KOPT-K1 (cell line): ENCODE results near the gene MALRD1.
"Not testable (repeated sequence)": the region's sequence is repeated elsewhere in the genome, so short reads cannot be mapped to it uniquely, and the experiment has no call there.

Source experiments
- H3K27ac ChIP-seq: fragments of 200-600 bp; sonication (generic); 2 replicates; pipeline ENCODE4 v1.5.1; 2016; ENCODE audit warnings: antibody characterized with exemption, mild to moderate bottlenecking, low read depth, low read length; ENCODE audit not compliant: poor library complexity, severe bottlenecking
- H3K36me3 ChIP-seq: fragments of 200-600 bp; sonication (generic); 2 replicates; pipeline ENCODE4 v1.5.1; 2017; ENCODE audit warnings: antibody characterized with exemption, mild to moderate bottlenecking, low read length, moderate library complexity; ENCODE audit not compliant: insufficient read depth
- H3K9me3 ChIP-seq: fragments of 200-600 bp; sonication (generic); 2 replicates; pipeline ENCODE4 v1.5.1; 2017; ENCODE audit warnings: antibody characterized with exemption, low read length, mild to moderate bottlenecking; ENCODE audit not compliant: insufficient read depth, poor library complexity, severe bottlenecking

MALRD1 gene

DNA sequence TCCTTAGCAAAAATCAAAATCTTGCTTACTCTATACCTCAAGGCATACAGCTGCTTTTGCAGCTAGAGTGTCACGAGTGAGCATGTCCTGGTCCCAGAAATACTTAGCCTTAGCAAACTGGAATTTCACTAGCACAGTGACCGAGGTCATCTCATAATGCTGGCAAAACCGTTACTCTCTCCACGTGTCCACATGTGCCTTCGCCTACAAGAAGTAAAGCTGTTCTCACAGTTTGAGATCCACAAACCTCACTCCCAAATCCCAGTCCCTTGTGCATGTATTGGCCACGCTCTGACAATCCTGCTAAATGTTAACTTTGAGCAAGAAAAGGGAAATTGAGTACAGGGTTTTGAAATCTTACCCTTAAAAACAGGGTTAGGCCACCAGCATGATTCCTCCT, 656.6 kb downstream of the MALRD1 start:
- Histone ChIP-seq H3K27ac (no peak overlapping the region), H3K9me3 (no peaks in the 10 kb centered on the region), H3K36me3 (no peaks in the 10 kb centered on the region)

GRCh38 chr10:19706904-19707303, 658.3 kb downstream of the MALRD1 start:
- Histone ChIP-seq H3K9me3 (peaks cover 6% of the 10 kb centered on the region), H3K27ac (no peak overlapping the region), H3K36me3 (no peaks in the 10 kb centered on the region)

DNA sequence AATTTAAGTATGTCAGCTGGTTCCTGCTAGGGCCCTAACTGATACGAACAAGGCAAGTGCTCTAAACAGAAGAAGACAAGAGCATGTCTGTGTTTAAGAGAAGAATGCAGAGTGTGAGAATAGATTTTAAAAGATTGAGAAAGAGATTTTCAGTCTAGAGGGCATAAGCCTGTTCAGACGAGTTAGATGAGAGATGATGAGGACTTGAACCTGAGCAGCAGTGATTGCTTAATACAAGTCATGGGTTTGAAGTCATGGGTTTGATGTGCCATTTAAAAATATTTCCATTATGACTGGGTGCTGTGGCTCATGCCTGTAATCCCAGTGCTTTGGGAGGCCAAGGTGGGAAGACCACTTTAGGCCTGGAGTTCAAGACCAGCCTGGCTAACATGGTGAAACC, 658.8 kb downstream of the MALRD1 start:
- Histone ChIP-seq H3K36me3 (no peaks in the 10 kb centered on the region), H3K27ac (no peak overlapping the region), H3K9me3 (peaks cover 9% of the 10 kb centered on the region)

- peaks cover 9% of the 10 kb centered on the region for H3K9me3 ChIP-seq
- H3K27ac ChIP-seq, result no peak overlapping the region
- H3K36me3 ChIP-seq, result no peaks in the 10 kb centered on the region
Measured at GRCh38 chr10:19708031-19708430, 659.4 kb downstream of the MALRD1 start.

- Histone ChIP-seq H3K9me3 (peaks cover 9% of the 10 kb centered on the region), H3K27ac (no peak overlapping the region), H3K36me3 (no peaks in the 10 kb centered on the region)
Measured at GRCh38 chr10:19710600-19710999, 662.0 kb downstream of the MALRD1 start.

GRCh38 chr10:19713159-19713558, 664.6 kb downstream of the MALRD1 start:
- Histone ChIP-seq H3K27ac (no peak overlapping the region), H3K36me3 (no peaks in the 10 kb centered on the region), H3K9me3 (peaks cover 9% of the 10 kb centered on the region)

DNA sequence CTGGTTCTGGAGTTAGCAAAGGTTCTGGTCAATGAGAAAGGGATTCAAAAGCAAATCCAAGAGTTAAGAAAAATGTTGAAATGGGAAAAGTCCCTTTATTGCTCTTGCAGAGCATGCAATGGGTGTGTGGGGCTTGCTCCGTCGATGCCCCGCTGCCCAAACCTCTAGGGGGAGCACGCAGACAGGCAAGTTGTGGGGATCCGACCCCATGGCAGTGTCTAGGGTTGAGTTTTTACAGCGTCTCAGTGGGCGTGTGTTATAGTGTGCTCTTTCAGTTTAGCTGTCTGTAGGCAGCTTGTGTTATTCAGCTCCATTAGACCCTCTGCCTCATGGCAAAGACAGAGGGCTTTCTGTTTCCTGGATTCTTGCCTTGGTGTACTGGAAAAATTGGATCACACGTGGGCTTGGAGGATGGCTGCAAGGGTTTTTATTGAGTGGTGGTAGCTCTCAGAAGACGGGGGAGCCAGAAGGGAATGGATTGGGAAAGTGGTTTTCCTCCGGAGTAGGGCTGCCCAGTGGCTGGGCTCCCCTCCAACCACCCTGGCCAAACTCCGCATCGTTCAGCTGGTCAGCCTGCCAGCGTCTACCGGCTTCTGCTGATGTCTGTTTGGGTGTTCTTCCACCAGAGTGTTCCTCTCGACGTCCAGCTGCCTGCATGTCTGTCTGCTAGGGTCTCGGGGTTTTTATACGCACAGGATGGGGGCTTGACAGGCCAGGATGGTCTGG, 665.4 kb downstream of the MALRD1 start:
- H3K36me3 ChIP-seq, result no peaks in the 10 kb centered on the region
- no peak overlapping the region for H3K27ac ChIP-seq

GRCh38 chr10:19719284-19719683, 670.7 kb downstream of the MALRD1 start:
- H3K36me3 ChIP-seq, result no peaks in the 10 kb centered on the region
- no peaks in the 10 kb centered on the region for H3K9me3 ChIP-seq
- no peak overlapping the region for H3K27ac ChIP-seq

More for the DNA sequence above, 665.4 kb downstream of the MALRD1 start:
- H3K9me3 ChIP-seq, result peaks cover 9% of the 10 kb centered on the region

GRCh38 chr10:19724287-19724686, 675.7 kb downstream of the MALRD1 start:
- Histone ChIP-seq H3K36me3 (no peaks in the 10 kb centered on the region), H3K9me3 (no peaks in the 10 kb centered on the region), H3K27ac (no peak overlapping the region)

- Histone ChIP-seq H3K27ac (no peak overlapping the region), H3K36me3 (no peaks in the 10 kb centered on the region), H3K9me3 (no peaks in the 10 kb centered on the region)
Measured at GRCh38 chr10:19728376-19728775, 679.8 kb downstream of the MALRD1 start.

DNA sequence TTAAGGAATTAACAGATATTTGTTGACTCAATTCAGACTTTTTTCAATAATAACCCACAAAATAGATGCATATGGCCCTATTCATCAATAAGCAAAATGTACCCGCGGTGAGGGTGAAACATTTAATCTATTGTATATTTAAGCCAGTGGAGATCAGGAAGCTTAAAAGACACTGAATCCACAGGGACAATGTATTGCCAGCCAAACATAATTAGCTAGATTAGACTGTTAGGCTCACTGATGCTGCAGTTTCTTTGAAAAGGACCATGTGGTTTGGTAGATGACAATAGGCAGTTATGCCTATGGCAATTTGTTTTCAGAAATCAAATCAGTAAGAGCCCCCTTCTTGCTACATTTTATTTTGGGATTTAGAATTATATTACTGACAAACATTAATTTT, 680.4 kb downstream of the MALRD1 start:
- H3K9me3 ChIP-seq, result no peaks in the 10 kb centered on the region
- H3K27ac ChIP-seq, result no peak overlapping the region
- no peaks in the 10 kb centered on the region for H3K36me3 ChIP-seq

DNA sequence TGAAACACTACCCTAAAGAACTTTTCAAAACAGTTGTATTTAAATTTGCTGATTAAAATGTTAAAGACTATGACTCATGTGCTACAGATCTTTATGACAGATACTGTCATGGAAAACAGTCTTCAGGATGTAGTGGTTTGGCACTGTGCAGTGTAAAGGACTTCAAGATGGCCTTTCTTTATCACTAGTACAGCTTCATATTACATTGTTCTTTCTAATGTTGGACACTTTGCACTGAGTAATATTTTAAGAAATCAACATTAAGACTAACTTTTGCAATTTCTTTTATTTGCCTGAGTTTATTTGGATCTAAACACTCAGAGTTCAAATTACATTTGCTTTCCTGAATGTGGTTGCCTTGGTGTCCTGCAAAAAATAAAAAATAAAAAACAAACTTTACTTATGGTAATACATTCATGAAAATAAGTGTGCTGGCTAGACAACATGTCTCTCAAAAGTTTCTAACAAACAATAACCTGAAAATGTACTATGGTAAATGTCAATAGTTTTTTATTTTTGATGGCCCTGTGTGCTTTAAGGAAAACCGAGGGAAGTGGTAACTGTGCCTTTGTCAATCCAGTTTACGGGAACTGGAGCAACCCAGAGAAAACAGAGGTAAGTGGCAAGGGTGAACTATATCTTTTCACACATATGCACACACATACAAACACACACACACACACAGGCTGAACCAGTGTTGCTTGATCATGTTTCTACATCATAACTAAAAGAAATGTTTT, 681.7 kb downstream of the MALRD1 start:
- no peaks in the 10 kb centered on the region for H3K9me3 ChIP-seq
- H3K27ac ChIP-seq, result no peak overlapping the region
- H3K36me3 ChIP-seq, result no peaks in the 10 kb centered on the region

DNA sequence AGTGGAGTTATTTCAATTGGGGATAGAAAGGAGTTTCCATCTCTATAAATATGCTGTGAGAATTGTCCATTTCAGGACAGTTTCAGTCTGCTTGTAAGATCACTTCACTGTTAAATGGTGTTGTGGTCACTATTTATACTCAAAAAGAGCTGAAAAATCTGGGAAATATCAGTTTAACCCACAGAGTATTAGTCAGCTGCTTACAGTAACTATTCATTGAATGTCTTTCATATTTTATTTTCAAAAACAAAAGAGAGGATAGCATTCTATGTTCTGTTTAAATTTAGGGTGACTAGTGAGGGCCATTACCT, 682.3 kb downstream of the MALRD1 start:
- Histone ChIP-seq H3K36me3 (no peaks in the 10 kb centered on the region), H3K9me3 (no peaks in the 10 kb centered on the region), H3K27ac (no peak overlapping the region)

DNA sequence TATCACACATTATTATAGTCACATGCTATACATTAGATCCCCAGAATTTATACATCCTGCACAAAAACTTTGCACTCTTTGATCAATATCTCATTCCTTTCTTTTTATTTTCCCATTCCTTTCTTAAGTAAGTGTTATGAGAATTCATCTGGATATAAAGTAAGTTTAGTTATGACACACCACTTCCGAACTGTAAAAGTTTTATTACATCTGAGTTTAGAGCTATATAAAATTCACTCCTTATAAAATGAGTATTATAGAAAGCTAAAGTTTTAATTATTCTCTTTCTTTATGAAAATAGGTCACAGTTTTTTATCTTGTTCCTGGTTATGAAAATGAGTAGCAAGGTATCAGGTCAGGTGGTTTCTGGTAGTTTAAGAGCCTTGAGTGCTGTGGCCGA, 683.0 kb downstream of the MALRD1 start:
- Histone ChIP-seq H3K36me3 (no peaks in the 10 kb centered on the region), H3K27ac (no peak overlapping the region), H3K9me3 (no peaks in the 10 kb centered on the region)

GRCh38 chr10:19738440-19738839, 689.8 kb downstream of the MALRD1 start:
- H3K36me3 ChIP-seq, result no peaks in the 10 kb centered on the region
- no peak overlapping the region for H3K27ac ChIP-seq
- H3K9me3 ChIP-seq, result no peaks in the 10 kb centered on the region

DNA sequence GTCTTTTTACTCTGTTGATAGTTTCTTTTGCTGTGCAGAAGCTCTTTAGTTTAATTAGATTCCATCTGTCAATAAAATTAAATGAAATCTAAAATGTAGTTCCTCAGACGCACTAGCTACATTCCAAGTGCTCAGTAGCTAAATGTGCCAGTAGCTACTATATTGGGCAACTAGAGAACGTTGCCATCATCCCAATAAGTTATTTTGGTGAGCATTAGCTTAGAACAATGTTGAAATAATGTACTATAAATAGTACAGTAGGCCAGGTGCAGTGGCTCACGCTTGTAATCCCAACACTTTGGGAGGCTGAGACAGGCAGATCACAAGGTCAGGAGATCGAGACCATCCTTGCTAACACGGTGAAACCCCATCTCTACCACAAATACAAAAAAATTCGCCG, 690.6 kb downstream of the MALRD1 start:
- not testable (repeated sequence) for H3K36me3 ChIP-seq, H3K9me3 ChIP-seq, H3K27ac ChIP-seq
